IMR-90 (cell line): ENCODE results near the gene ZNF473. TPM values are rescaled to one million over a fixed set of nuclear protein-coding genes. Genes with fewer than 3 reads are reported as not detected.

Source experiments
- ATAC-seq: fragments of 200-7000 bp; cut with Tn5 transposase; 2 replicates; pipeline ENCODE4 v1.9.1; 2020; ENCODE audit warnings: low read depth, mild to moderate bottlenecking, moderate library complexity
- BruUV-seq: library from RNA; stranded (reverse); fragments of 400-500 nt; replicated peaks from 2 replicates; lab custom pipeline; 2021; lab: Mats Ljungman, UMichigan
- CTCF ChIA-PET: fragments of 300-600 bp; formaldehyde crosslinking; extraction: SDS; loops from one replicate; lab custom pipeline; 2021; ENCODE audit warnings: antibody characterized with exemption; lab: Yijun Ruan, JAX
- POLR2A ChIA-PET: fragments of 300-600 bp; sonication (Branson Sonifier 250); formaldehyde crosslinking; loops from one replicate; lab custom pipeline; 2022; ENCODE audit warnings: antibody characterized with exemption; ENCODE audit not compliant: unreplicated experiment; lab: Charles Lee
- DNase-seq: peaks from one replicate; pipeline ENCODE4 v3.0.0; 2013
- H2AFZ ChIP-seq: replicated peaks from 2 replicates; pipeline ENCODE3; 2013; ENCODE audit warnings: low read length, mild to moderate bottlenecking; ENCODE audit not compliant: poor library complexity
- H2AK5ac ChIP-seq: 2 replicates; pipeline ENCODE4 v1.6.1; 2013; ENCODE audit warnings: low read depth, low read length, inconsistent platforms
- H2AK9ac ChIP-seq: replicated peaks from 2 replicates; pipeline ENCODE3; 2013; ENCODE audit warnings: mild to moderate bottlenecking, low read depth, low read length, moderate library complexity; ENCODE audit not compliant: poor library complexity
- H2BK120ac ChIP-seq: 2 replicates; pipeline ENCODE4 v1.6.1; 2013; ENCODE audit warnings: low read depth, low read length, inconsistent platforms
- H2BK15ac ChIP-seq: 3 replicates; pipeline ENCODE4 v1.6.1; 2013; ENCODE audit warnings: low read depth, low read length, inconsistent platforms
- H2BK20ac ChIP-seq: 2 replicates; pipeline ENCODE4 v1.6.1; 2013; ENCODE audit warnings: low read depth, mild to moderate bottlenecking, inconsistent platforms, low read length, moderate library complexity
- H2BK5ac ChIP-seq: 2 replicates; pipeline ENCODE4 v1.6.1; 2013; ENCODE audit warnings: mild to moderate bottlenecking, low read depth, low read length, inconsistent platforms; ENCODE audit not compliant: poor library complexity, severe bottlenecking
- H3K14ac ChIP-seq: replicated peaks from 2 replicates; pipeline ENCODE4 v1.6.1; 2013; ENCODE audit warnings: low read depth, low read length, inconsistent platforms
- H3K18ac ChIP-seq: 2 replicates; pipeline ENCODE4 v1.6.1; 2013; ENCODE audit warnings: low read depth, low read length, control low read depth
- H3K23ac ChIP-seq: 2 replicates; pipeline ENCODE4 v1.6.1; 2013; ENCODE audit warnings: low read depth, low read length, inconsistent platforms
- H3K27ac ChIP-seq: 2 replicates; pipeline ENCODE4 v1.5.1; 2013; ENCODE audit warnings: mild to moderate bottlenecking, control low read depth, low read length; ENCODE audit not compliant: insufficient read depth
- H3K27me3 ChIP-seq: 2 replicates; pipeline ENCODE4 v1.6.1; 2013; ENCODE audit warnings: low read length; ENCODE audit not compliant: control insufficient read depth, insufficient read depth
- H3K36me3 ChIP-seq: 2 replicates; pipeline ENCODE4 v1.6.1; 2013; ENCODE audit warnings: low read length, mixed read lengths; ENCODE audit not compliant: control insufficient read depth, insufficient read depth
- H3K4ac ChIP-seq: 2 replicates; pipeline ENCODE4 v1.6.1; 2013; ENCODE audit warnings: low read depth, low read length, inconsistent platforms
- H3K4me1 ChIP-seq: 2 replicates; pipeline ENCODE4 v1.6.1; 2013; ENCODE audit warnings: low read length, mixed read lengths; ENCODE audit not compliant: control insufficient read depth, insufficient read depth
- H3K4me2 ChIP-seq: 2 replicates; pipeline ENCODE4 v1.6.1; 2013; ENCODE audit warnings: low read depth, mild to moderate bottlenecking, control low read depth, low read length, moderate library complexity
- H3K4me3 ChIP-seq: 2 replicates; pipeline ENCODE4 v1.5.1; 2013; ENCODE audit warnings: low read depth, mild to moderate bottlenecking, control low read depth, low read length, moderate library complexity; ENCODE audit not compliant: insufficient read depth
- H3K56ac ChIP-seq: 2 replicates; pipeline ENCODE4 v1.6.1; 2013; ENCODE audit warnings: low read length, inconsistent platforms; ENCODE audit not compliant: insufficient read depth; ENCODE audit errors: extremely low read depth
- H3K79me1 ChIP-seq, 2 experiments: 2 replicates each; pipeline ENCODE4 v1.6.1; 2013; ENCODE audit warnings: low read length in 2 of 2, inconsistent platforms in 1 of 2, low read depth in 1 of 2
- H3K9ac ChIP-seq: 2 replicates; pipeline ENCODE4 v1.6.1; 2013; ENCODE audit warnings: low read depth, low read length, control low read depth
- H3K9me1 ChIP-seq: 2 replicates; pipeline ENCODE4 v1.6.1; 2013; ENCODE audit warnings: low read length, inconsistent platforms; ENCODE audit not compliant: insufficient read depth
- H3K9me3 ChIP-seq: 2 replicates; pipeline ENCODE4 v1.6.1; 2013; ENCODE audit warnings: low read length; ENCODE audit not compliant: control insufficient read depth, insufficient read depth
- H4K20me1 ChIP-seq: 2 replicates; pipeline ENCODE4 v1.6.1; 2013; ENCODE audit warnings: low read length, inconsistent platforms; ENCODE audit not compliant: insufficient read depth
- H4K5ac ChIP-seq: 2 replicates; pipeline ENCODE4 v1.6.1; 2013; ENCODE audit warnings: mild to moderate bottlenecking, low read depth, low read length, control low read depth
- H4K8ac ChIP-seq, 2 experiments: 2 replicates each; pipeline ENCODE4 v1.6.1; 2013; ENCODE audit warnings: low read depth in 2 of 2, low read length in 2 of 2, control low read depth in 1 of 2, inconsistent platforms in 1 of 2
- H4K91ac ChIP-seq: 2 replicates; pipeline ENCODE4 v1.6.1; 2013; ENCODE audit warnings: low read depth, low read length, inconsistent platforms; ENCODE audit not compliant: insufficient read depth
- BHLHE40 ChIP-seq: fragments of 150-350 bp; IDR thresholded peaks from 2 replicates; pipeline ENCODE4 v1.6.1; 2016; ENCODE audit warnings: mild to moderate bottlenecking, low read depth, low read length
- CTCF ChIP-seq: conservative IDR thresholded peaks from 2 replicates; pipeline ENCODE4 v1.5.1; 2012; ENCODE audit warnings: mild to moderate bottlenecking, low read depth, low read length, improper control_type of control experiment
- MAZ ChIP-seq: IDR thresholded peaks from 2 replicates; pipeline ENCODE4 v1.6.1; 2012; ENCODE audit warnings: low read depth, mild to moderate bottlenecking, low read length, improper control_type of control experiment, moderate library complexity, borderline replicate concordance
- POLR2A ChIP-seq: IDR thresholded peaks from 2 replicates; pipeline ENCODE4 v1.6.1; 2012; ENCODE audit warnings: mild to moderate bottlenecking, low read depth, low read length
- RFX5 ChIP-seq: IDR thresholded peaks from 2 replicates; pipeline ENCODE4 v1.8.0; 2012; ENCODE audit warnings: low read depth, mild to moderate bottlenecking, low read length, moderate library complexity
- USF2 ChIP-seq: fragments of 150-350 bp; IDR thresholded peaks from 2 replicates; pipeline ENCODE4 v1.6.1; 2017; ENCODE audit warnings: mild to moderate bottlenecking, antibody characterized with exemption, low read length, low read depth
- WGBS, 2 experiments: methylation state at CpG; one replicate each; pipeline versions ENCODE4 v1.1.5 to v1.1.7; 2013; ENCODE audit warnings: missing lambda C conversion rate in 2 of 2; ENCODE audit not compliant: insufficient read length in 1 of 2; ENCODE audit errors: extremely low coverage in 2 of 2; 5-methylcytosine and 5-hydroxymethylcytosine counted together
- dilution Hi-C: fragments of 300-500 bp; cut with HindIII; formaldehyde crosslinking; loops from one replicate; pipeline ENCODE4 v1.14.3; 2018; ENCODE audit warnings: low sequenced_read_pairs; ENCODE audit not compliant: unreplicated experiment
- in situ Hi-C: fragments of 300-500 bp; cut with MboI; formaldehyde crosslinking; loops from 3 replicates; pipeline ENCODE4 v1.14.3; 2019; ENCODE audit warnings: low sequenced_read_pairs, inconsistent platforms, mixed read lengths
- intact Hi-C: fragments of 100-400 bp; cut with micrococcal nuclease; formaldehyde crosslinking; loops from 2 replicates; pipeline ENCODE4 v1.10.0; 2022
- polyA plus RNA-seq, 3 experiments: library from polyadenylated mRNA; depleted of rRNA; stranded (reverse); fragments of >200 nt; gene quantifications; 2 replicates each; pipeline ENCODE4 v1.2.3, GENCODE V29; 2012; ENCODE audit warnings: low replicate concordance in 1 of 3
- total RNA-seq: library from RNA; depleted of rRNA; stranded (reverse); fragments of >200 nt; gene quantifications from 2 replicates; pipeline ENCODE4 v1.2.3, GENCODE V29; 2012

ZNF473 gene
- total and polyA plus RNA-seq, 2 of the 4 experiments (the other 2 are of a cell fraction) = 4.5 to 13.3 TPM

DNA sequence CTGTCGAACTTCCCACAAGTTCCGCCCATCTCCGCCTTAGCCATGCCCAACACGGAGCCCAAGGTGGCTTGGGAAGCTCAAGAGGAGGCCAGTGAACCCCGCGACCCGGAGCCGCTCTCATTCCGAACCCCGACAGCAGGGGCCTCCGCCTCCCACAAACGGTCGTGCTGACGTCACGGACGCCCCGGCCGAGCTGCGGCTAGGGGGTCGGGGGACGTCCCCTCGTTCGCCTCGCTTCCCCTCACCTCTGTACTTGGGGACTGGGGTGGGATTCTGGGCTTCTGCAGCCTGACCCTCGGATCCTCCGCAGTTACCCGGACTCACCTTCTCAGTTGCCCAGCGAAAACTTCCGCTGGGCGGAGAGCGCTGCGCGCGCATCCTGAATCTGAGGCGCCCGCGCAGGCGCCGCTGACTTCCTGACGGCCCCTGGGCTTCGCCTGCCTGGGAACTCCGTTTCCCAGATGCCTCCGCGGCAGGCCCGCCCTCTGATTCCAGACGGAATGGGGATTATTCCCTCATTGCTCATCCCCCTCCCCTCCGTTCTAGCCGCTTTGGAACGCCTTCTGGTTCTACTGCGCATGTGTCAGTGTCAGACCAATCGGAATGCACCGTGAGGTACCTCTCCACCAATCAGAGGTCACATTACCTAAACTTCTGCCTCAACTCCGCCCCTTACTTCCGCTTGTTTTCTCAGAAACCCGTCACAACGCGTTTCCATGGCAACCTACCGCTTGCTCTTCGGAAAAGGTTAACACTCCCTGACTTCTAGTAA is 597 bp upstream of the ZNF473 start, which contains the start of gene VRK3:
TSS of gene VRK3 (minus strand) at position 351 of the 772 bp plus-strand sequence. CDS start 9,210 bp downstream, outside the sequence.
- BruUV-seq = TSS peak; percentile 71
- H3K4me1 ChIP-seq = no peaks in the 10 kb centered on the region
- H3K4me3 ChIP-seq = peak within 1 kb of the TSS; percentile 87
- H3K79me1 ChIP-seq = peaks cover 34 to 73% of the 10 kb centered on the region in 2 experiments
- no peak within 1 kb of the TSS; the same call in 2 of the 3 replicates for H2BK15ac ChIP-seq
- no peaks in the 10 kb centered on the region for H3K9me3 ChIP-seq
- peak within 1 kb of the TSS; percentile 65 for H3K23ac ChIP-seq
- intact Hi-C loops (loop anchor here (1.0 to 5.0 kb wide), 2 partner anchors 38 to 148 kb away; partner anchors contain the start of genes AKT1S1 and TBC1D17), dilution Hi-C loops (no loop called here), in situ Hi-C loops (no loop called here)
- ChIA-PET POLR2A (no interaction called here), CTCF (no interaction called here)
- H4K91ac ChIP-seq = peak within 1 kb of the TSS; percentile 86
- peak within 1 kb of the TSS; percentile 78 for H4K5ac ChIP-seq
- no peaks in the 10 kb centered on the region for H3K27me3 ChIP-seq
- H3K27ac ChIP-seq = peak within 1 kb of the TSS; percentile 83
- H3K4me2 ChIP-seq = peak within 1 kb of the TSS; percentile 88
- 0% methylated on average over 33 of the region's 59 CpGs; no CpG with 5 or more reads in 1 of the 2 experiments for WGBS, 2 experiments
- peak within 1 kb of the TSS; percentile 86 for H3K4ac ChIP-seq
- H2BK20ac ChIP-seq = no peak within 1 kb of the TSS; the same call in 1 of the 2 replicates
- peak within 1 kb of the TSS; percentile 96 for H2AFZ ChIP-seq
- peak within 1 kb of the TSS; percentile 56 to 87 for H4K8ac ChIP-seq
- TF ChIP-seq CTCF (peak; percentile 11; the same call in 1 of the 2 replicates), POLR2A (peak; percentile 83), MAZ (peak; percentile 89), RFX5 (no peak), USF2 (peak; percentile 71), BHLHE40 (no peak)
- DNase-seq (peak; percentile 100), ATAC-seq (peak; percentile 94)
- H2BK120ac ChIP-seq = peak within 1 kb of the TSS; percentile 35; the same call in 1 of the 2 replicates
- peak within 1 kb of the TSS; percentile 65 for H3K56ac ChIP-seq
- peaks cover 15% of the 10 kb centered on the region; the same call in 1 of the 2 replicates for H4K20me1 ChIP-seq
- H3K9me1 ChIP-seq = no peaks in the 10 kb centered on the region; the same call in 1 of the 2 replicates
- H3K9ac ChIP-seq = peak within 1 kb of the TSS; percentile 82
- peak within 1 kb of the TSS; percentile 95 for H2AK9ac ChIP-seq
- H3K36me3 ChIP-seq = peaks cover 3% of the 10 kb centered on the region
- H2AK5ac ChIP-seq = peak within 1 kb of the TSS; percentile 68
- H3K18ac ChIP-seq = peak within 1 kb of the TSS; percentile 11
- peak within 1 kb of the TSS; percentile 95 for H3K14ac ChIP-seq
- H2BK5ac ChIP-seq = peak within 1 kb of the TSS; percentile 83
